ENCODE measurements around the gene ATRN.
"Not testable (repeated sequence)": the region's sequence is repeated elsewhere in the genome, so short reads cannot be mapped to it uniquely, and the experiment has no call there.

The ATRN gene

GRCh38 chr20:3563548-3564177 lies 92.8 kb downstream of the ATRN start:
- peak in 1 of 51 donors; percentile 22 for DNase-seq

DNA sequence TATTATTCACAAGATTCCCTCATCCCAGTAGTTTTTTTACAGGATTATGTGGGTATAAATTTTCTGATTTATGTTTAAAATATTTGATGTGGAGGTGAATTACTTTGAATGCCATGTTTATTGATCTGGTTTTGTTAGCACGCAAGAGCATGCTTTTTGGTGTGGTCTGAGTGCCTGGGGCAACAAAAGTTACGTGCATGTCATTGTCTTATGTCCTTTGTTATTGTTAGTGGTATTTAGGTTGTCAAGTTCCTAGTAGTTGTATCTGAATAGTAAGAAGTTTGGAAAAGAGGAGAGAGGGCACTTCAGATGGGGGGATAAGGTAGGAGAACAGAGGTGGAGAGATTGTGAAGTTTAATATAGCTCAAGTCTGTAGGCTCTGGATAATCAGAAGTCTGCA lies 95.0 kb downstream of the ATRN start:
- DNase-seq = no peak

- no peak for DNase-seq
These were observed 101.3 kb downstream of the ATRN start for GRCh38 chr20:3572151-3572550.

DNA sequence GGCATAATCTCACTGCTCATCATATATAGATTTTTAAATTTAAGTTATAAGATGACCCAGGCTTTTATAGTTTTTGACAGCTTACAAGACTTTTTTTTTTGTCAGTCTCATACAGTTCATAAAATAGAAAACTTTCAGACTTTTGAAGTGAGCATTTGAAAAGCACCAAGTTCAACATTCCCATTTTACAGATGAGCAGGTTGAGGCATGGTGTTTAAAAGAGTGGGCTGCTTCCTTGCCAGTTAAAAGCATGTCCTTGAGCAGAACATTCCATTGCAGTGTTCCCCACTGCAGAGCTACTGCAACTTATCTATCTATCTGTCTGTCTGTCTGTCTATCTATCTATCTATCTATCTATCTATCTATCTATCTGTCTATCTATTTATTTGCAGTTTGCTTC lies 105.5 kb downstream of the ATRN start:
- DNase-seq = no peak

DNA sequence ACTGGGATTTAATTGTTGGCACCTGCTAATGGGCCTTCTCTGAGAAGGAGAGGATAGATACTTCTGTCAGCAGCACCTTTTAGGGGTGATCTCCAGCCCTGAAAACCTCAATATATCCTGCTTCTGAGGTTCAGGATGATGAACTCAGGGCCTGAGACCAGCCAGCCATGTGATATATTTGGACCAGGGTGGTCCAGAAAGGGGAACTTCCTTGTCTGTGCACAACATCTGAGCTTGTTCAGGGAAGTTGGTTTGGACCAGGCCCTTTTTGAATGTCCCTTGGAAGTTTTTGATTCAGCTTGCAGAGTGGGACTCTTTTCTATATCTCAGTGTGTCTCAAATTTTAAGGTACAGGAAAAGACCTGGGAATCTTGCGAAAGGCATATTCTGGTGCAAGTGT lies 106.5 kb downstream of the ATRN start:
- no peak for DNase-seq

- DNase-seq = no peak
These were observed 109.6 kb downstream of the ATRN start for GRCh38 chr20:3580412-3580811.

DNA sequence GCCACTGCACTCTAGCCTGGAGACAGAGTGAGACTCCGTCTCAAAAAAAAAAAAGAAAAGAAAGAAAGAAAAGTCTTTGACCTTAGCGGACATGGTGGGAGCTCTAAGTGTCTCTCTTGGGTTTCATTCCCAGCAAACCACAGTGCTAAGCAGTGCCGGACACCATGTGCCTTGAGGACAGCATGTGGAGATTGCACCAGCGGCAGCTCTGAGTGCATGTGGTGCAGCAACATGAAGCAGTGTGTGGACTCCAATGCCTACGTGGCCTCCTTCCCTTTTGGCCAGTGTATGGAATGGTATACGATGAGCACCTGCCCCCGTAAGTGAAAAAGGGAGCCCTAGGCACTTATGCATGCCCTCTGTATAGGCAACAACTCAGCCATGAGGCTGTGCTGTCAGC lies 112.9 kb downstream of the ATRN start:
- DNase-seq = no peak

GRCh38 chr20:3586093-3586492 lies 115.3 kb downstream of the ATRN start:
- DNase-seq = no peak

DNA sequence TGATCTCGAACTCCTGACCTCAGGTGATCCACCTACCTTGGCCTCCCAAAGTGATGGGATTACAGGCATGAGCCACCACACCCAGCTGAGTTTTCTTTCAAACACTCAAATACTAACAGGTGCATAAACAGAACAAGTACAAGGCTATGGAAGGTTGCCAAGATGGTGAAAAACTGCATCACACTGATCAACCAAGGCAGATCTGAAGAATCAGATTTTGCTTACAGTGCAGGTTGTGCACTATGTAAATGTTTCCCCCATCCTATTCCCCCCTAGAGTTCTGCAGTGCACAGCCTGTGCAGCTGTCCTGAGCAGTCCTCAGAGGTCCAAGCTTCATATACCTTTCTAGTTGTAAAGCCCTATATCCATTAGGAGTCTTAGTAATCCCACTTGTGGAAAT lies 119.3 kb downstream of the ATRN start:
- no peak for DNase-seq

DNA sequence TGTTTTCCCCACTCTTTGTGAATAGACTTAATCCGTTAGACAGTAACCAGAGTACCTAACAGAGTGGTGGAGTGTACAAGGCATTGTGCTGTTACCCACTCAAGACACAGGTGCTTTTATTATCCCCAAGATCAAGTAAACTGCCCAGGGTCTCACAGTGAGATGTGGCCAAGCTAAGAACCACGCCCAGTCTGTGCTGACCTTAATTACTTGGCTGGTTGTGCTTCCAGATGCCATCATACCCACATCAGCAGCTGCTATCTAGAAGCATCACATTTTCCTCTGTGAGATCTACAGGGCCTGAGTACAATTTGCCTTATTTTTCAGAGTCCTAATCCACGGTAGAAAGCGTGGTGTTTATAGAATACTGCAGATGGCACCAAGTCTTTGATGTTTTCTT lies 122.1 kb downstream of the ATRN start:
- DNase-seq = no peak

- no peak for DNase-seq
These were observed 124.7 kb downstream of the ATRN start for GRCh38 chr20:3595541-3595940.

DNA sequence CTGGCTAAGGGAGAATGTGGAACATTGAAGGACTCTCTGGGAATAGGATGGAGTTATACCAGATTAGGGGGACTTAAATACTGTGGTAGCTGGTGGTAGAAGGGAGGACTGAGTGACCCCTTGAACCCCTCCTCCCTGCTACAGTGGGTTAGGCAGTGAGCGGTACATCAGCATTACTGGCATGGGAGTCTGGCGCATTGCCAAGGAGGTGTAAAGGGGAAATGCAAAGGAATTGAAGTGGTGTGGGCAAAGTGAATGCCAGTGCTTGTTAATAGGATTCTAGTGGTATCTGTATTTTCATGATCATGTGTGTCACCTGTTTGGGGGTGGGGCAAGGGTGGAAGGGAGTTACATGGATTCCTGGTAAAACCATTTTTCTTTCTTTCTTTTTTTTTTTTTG lies 132.3 kb downstream of the ATRN start:
- DNase-seq = no peak

DNA sequence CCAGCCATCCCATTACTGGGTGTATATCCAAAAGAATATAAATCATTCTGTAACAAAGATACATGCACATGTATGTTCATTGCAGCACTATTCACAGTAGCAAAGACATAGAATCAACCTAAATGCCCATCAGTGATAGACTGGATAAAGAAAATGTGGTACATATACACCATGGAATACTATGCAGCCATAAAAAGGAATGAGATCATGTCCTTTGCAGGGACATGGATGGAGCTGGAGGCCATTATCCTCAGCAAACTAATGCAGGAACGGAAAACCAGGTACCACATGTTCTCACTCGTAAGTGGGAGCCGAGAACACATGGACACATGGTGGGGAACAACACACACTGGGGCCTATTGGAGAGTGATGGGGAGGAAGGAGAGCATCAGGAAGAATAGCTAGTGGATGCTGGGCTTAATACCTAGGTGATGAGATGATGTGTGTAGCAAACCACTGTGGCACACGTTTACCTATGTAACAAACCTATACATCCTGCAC lies 134.6 kb downstream of the ATRN start:
- DNase-seq = not testable (repeated sequence)

GRCh38 chr20:3606021-3606420 lies 135.2 kb downstream of the ATRN start:
- DNase-seq = no peak

GRCh38 chr20:3611901-3612300 lies 141.1 kb downstream of the ATRN start:
- DNase-seq = no peak

DNA sequence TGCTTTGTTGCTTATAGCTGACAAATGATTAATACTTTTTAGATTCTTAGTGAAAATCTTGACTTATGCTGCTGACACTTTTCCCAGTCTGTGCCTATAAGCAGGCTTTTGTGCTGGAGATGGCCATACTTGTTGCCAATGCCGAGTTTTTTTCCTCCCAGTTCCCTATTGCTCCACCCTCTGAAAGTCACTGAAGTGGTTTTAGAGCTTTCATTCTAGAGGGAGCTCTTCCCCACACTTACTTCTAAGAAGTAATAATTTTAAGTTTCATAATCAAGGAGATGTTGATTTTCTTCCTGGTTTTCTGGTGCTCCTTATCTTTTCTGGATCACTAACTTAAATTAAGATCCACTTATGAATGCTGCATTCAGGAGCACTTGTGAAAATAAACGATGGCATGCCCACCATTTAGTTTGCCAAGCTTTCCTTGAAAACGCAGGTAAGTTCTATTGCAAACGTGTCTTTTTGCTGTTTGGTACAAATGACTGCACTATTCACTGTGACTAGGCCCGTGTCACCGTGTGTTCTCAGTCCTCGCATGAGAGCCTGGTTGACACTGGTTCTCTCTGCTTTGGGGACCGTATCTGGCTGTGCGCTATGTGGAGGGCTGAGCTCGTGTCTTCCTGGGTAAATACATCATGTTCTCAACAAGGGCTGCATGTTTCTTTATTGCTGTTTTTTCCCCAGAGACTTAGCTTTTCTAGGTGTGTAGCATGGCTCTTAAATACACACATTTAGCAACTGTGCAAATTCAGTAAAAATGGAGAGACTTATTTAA lies 142.2 kb downstream of the ATRN start:
- no peak for DNase-seq

GRCh38 chr20:3613821-3614440 lies 143.1 kb downstream of the ATRN start:
- DNase-seq = peak in 1 of 51 donors; percentile 23

DNA sequence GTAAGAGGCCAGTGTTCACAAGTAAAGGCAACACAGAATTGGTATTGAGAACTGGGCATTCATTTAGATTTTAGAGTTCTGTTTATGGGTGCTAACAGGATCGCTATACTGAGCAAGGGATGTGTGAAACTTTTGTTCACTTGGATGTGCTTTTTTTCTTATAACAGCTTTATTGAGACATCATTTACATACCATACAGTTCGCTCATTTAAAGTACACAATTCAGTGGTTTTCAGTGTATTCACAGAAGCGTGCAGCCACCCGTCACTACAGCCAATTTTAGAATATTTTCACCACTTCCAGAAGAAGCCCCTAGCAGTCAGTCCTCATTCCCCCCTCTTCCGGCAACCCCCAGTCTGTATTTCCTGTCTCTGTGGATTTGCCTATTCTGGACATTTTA lies 143.6 kb downstream of the ATRN start:
- no peak for DNase-seq

- not testable (repeated sequence) for DNase-seq
These were observed 144.5 kb downstream of the ATRN start for GRCh38 chr20:3615171-3615840.

DNA sequence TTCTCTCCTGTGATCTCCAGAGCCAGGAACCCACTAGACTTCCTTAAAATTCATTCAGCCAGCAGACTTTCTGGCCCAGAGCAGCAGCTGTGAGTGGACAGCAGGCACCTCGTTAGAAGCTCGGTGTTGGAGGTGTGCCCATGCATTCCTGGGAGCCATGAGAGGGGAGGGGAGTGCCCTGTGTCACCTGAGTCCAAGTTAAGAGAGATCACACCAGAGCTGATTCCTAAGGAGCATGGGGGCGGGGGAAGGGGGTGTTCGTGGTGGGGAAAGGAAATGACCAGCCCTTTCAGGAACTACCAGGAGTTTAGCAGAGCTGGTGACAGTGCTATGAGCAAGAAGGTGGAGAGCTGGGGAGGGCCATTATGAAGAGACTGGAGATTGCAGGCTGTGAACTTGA lies 145.4 kb downstream of the ATRN start:
- DNase-seq = no peak

DNA sequence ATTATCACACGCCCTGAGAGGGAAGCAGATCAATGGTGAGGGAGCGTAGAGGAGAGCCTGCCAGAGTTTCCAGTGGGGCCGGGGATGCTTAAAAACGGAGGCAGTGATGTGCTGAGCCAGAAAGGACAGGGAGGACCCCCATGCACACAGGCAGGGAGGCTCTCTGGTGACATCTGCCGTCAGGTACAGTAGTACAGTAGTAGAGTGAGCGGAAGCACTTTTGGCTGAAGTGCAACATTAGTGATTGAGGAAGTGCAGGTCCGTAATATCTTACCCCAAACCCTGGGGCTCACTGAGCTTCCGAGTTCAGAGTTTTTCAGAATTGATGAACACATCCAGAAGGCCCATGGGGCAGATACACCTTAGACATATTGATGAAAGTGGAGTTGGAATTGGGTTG lies 150.3 kb downstream of the ATRN start:
- no peak for DNase-seq

GRCh38 chr20:3622406-3622805 lies 151.6 kb downstream of the ATRN start:
- DNase-seq = no peak

Measured in hypothalamus (tissue), 51 donors.